Prostate gland (tissue), 2 donors: ENCODE results near the gene SYNPO2. TPM values are rescaled to one million over a fixed set of nuclear protein-coding genes. Genes with fewer than 3 reads are reported as not detected.

Experiments
- DNase-seq: peaks from one replicate; pipeline ENCODE4 v3.0.0-alpha.2; 2019; ENCODE audit warnings: low spot score
- H3K27ac ChIP-seq, 2 donors: fragments of 200-600 bp; sonication (generic); 2 replicates each; pipeline ENCODE4 v1.5.1; 2017 to 2019
- H3K27me3 ChIP-seq: fragments of 200-600 bp; sonication (generic); replicated peaks from 2 replicates; pipeline ENCODE4 v1.5.1; 2019; ENCODE audit not compliant: insufficient read depth
- H3K36me3 ChIP-seq, 2 donors: fragments of 200-600 bp; sonication (generic); 1 replicate in 1 of 2; 2 replicates in 1 of 2; pipeline versions ENCODE4 v1.5.1 to v1.8.1; 2017 to 2019
- H3K4me1 ChIP-seq: fragments of 200-600 bp; sonication (generic); replicated peaks from 2 replicates; pipeline ENCODE4 v1.5.1; 2019
- H3K4me3 ChIP-seq, 2 donors: fragments of 200-600 bp; sonication (generic); 2 replicates each; pipeline ENCODE4 v1.5.1; 2017 to 2019
- H3K9me3 ChIP-seq: fragments of 200-600 bp; sonication (generic); 2 replicates; pipeline ENCODE4 v1.5.1; 2017
- POLR2A ChIP-seq: fragments of 450-650 bp; IDR thresholded peaks from one replicate; pipeline ENCODE4 v1.6.1; 2016; ENCODE audit warnings: antibody characterized with exemption, mild to moderate bottlenecking
- POLR2AphosphoS5 ChIP-seq: sonication (generic); formaldehyde crosslinking; IDR thresholded peaks from one replicate; pipeline ENCODE4 v1.6.1; 2017; ENCODE audit warnings: antibody characterized with exemption
- WGBS: methylation state at CpG from one replicate; pipeline ENCODE4 v1.1.5; 2018; 5-methylcytosine and 5-hydroxymethylcytosine counted together
- intact Hi-C: fragments of 100-400 bp; cut with DNase I; formaldehyde crosslinking; loops from one replicate; pipeline ENCODE4 v1.14.2; 2022
- total RNA-seq, 2 donors: library from RNA; depleted of rRNA; stranded (reverse); fragments of >200 nt; gene quantifications; one replicate each; pipeline ENCODE4 v1.1.0, GENCODE V29; 2016
- TF ChIP-seq, protein P1 (sequence below), 4 experiments: fragments of 200-600 bp in 2 of 4; fragments of 450-650 bp in 2 of 4; sonication (generic) in 2 of 4; IDR thresholded peaks; 1 replicate in 3 of 4; 2 replicates in 1 of 4; pipeline ENCODE4 v1.5.1; 2016 to 2019; ENCODE audit warnings: antibody characterized with exemption in 4 of 4, mild to moderate bottlenecking in 2 of 4, moderate library complexity in 2 of 4

Gene SYNPO2
- total RNA-seq, 2 donors from 2014 or later, result 131 to 181 TPM

- Histone ChIP-seq H3K27ac (peak overlapping the region in 1 of 2 donors; percentile 20), H3K4me3 (no peak overlapping the region), H3K27me3 (no peaks in the 10 kb centered on the region), H3K36me3 (no peaks in the 10 kb centered on the region), H3K4me1 (peaks cover 2% of the 10 kb centered on the region), H3K9me3 (no peaks in the 10 kb centered on the region)
- intact Hi-C loops, result loop anchor here (10.0 kb wide), 2 partner anchors 519 to 639 kb away; partner anchors contain the start of gene PDE5A
- no peak for TF ChIP-seq POLR2A
- 95% methylated on average over 5 of the region's 5 CpGs for WGBS
- DNase-seq, result no peak
These were observed 96.7 kb downstream of the SYNPO2 start for GRCh38 chr4:118985170-118986000.

DNA sequence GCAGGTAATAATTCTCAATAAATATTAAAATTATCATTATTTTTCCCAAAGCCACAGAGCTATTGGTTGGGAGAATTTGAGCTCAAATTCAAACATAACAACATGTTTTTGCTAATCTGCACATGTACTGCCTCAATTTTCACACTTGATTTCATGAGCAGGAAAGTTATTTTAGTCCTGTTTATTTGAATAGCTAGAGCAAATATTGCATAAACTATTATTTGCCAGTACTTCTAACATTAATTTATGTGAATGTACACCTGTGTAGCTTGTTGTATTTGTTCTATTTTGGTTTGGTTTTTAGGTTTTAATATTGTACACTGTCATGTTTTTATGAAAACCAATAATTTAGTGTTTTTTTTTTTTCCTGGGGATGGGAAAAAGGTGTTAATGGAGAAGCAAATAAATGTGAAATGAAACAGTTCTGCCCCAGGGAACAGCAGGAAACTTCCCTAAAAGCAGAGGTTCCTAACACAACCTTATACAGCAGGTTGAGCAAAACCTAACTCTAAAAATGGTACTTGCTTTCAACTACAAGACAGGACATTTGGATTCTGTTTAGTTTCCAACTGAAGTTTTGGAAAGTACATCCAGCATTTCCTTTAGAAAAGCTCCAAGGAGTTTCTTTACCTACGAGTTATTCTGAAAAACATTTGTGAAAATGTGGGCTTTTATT, 99.4 kb downstream of the SYNPO2 start:
- Histone ChIP-seq H3K4me1 (peaks cover 2% of the 10 kb centered on the region), H3K27me3 (no peaks in the 10 kb centered on the region), H3K4me3 (no peak overlapping the region), H3K9me3 (no peaks in the 10 kb centered on the region), H3K36me3 (no peaks in the 10 kb centered on the region), H3K27ac (peak overlapping the region; percentile 63 to 70)
- no peak for DNase-seq
- no peak for TF ChIP-seq POLR2A
- TF ChIP-seq, protein P1, sequence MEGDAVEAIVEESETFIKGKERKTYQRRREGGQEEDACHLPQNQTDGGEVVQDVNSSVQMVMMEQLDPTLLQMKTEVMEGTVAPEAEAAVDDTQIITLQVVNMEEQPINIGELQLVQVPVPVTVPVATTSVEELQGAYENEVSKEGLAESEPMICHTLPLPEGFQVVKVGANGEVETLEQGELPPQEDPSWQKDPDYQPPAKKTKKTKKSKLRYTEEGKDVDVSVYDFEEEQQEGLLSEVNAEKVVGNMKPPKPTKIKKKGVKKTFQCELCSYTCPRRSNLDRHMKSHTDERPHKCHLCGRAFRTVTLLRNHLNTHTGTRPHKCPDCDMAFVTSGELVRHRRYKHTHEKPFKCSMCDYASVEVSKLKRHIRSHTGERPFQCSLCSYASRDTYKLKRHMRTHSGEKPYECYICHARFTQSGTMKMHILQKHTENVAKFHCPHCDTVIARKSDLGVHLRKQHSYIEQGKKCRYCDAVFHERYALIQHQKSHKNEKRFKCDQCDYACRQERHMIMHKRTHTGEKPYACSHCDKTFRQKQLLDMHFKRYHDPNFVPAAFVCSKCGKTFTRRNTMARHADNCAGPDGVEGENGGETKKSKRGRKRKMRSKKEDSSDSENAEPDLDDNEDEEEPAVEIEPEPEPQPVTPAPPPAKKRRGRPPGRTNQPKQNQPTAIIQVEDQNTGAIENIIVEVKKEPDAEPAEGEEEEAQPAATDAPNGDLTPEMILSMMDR (IDR thresholded peaks at IDR 0.05), result no peak
- TF ChIP-seq POLR2AphosphoS5, result no peak
- 50% methylated on average over 1 of the region's 1 CpG for WGBS
- intact Hi-C loops, result loop anchor here (10.0 kb wide), 2 partner anchors 517 to 637 kb away; partner anchors contain the start of gene PDE5A

DNA sequence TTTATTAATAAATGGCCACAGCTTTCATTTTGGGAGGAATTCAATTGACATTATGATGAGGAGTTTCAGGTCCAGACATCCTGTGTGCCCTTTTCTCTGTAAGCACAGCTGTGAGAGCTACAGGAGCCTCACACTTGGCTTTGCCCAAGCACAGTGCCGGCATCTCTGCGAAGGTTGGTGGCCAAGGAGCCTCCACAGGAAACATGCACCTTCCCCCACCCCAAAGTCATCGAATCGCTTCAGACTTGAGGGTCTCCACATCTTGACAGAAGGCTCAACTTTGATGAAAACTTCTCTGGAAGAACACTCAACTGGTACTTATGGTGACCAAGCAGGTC, 100.0 kb downstream of the SYNPO2 start:
- no peak for DNase-seq
- Histone ChIP-seq H3K4me3 (no peak overlapping the region), H3K4me1 (peaks cover 2% of the 10 kb centered on the region), H3K9me3 (no peaks in the 10 kb centered on the region), H3K36me3 (no peaks in the 10 kb centered on the region), H3K27me3 (no peaks in the 10 kb centered on the region), H3K27ac (peak overlapping the region; percentile 63 to 70)
- intact Hi-C loops, result loop anchor here (10.0 kb wide), 2 partner anchors 516 to 636 kb away; partner anchors contain the start of gene PDE5A
- WGBS, result 93% methylated on average over 4 of the region's 4 CpGs
- TF ChIP-seq, protein P1 (IDR thresholded peaks at IDR 0.05), result no peak
- no peak for TF ChIP-seq POLR2A
- no peak for TF ChIP-seq POLR2AphosphoS5

- Histone ChIP-seq H3K9me3 (no peaks in the 10 kb centered on the region), H3K36me3 (no peaks in the 10 kb centered on the region), H3K4me1 (peaks cover 2% of the 10 kb centered on the region), H3K4me3 (no peak overlapping the region), H3K27me3 (no peaks in the 10 kb centered on the region), H3K27ac (peak overlapping the region; percentile 63 to 70)
- 64% methylated on average over 7 of the region's 7 CpGs for WGBS
- no peak for TF ChIP-seq POLR2A
- TF ChIP-seq POLR2AphosphoS5, result peak; percentile 21
- TF ChIP-seq, protein P1 (IDR thresholded peaks at IDR 0.05), result no peak
- DNase-seq, result no peak
- intact Hi-C loops, result loop anchor here (2.0 to 10.0 kb wide), 4 partner anchors 38 to 635 kb away; partner anchors contain the start of genes PDE5A and USP53
These were observed 100.7 kb downstream of the SYNPO2 start for GRCh38 chr4:118989098-118990080.
